HG03457 (cell line): ENCODE results near the gene TOX2.

Experiments
- ATAC-seq: cut with Tn5 transposase; IDR thresholded peaks from one replicate; pipeline ENCODE4 v1.9.1; 2021; ENCODE audit warnings: moderate number of reproducible peaks; ENCODE audit not compliant: unreplicated experiment

Gene TOX2

DNA sequence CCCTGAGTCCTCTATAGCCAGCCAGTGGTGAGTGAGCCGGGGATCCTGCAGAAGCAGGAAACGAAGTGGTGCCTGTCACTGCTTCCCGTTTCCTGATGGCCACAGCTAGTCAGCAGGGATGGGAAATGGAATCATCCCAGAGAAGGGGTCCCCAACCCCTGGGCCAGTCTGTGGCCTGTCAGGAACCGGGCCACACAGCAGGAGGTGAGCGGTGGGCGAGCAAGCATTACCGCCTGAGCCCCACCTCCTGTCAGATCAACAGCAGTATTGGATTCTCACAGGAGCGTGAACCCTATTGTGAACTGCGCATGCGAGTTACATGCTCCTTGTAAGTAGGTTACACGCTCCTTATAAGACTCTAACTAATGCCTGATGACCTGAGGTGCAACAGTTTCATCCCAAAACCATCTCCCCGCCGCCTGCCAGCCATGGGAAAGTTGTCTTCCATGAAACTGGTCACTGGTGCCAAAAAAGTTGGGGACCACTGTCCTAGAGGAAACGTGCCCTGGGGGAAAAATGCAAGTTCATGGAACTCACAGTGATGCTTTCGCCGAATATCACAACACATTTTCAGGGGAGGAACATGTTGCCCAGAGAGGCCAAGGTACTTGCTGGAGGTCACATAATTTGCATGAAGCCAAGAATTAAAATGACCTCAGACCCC lies 158.5 kb downstream of the TOX2 start:
- ATAC-seq = no peak

DNA sequence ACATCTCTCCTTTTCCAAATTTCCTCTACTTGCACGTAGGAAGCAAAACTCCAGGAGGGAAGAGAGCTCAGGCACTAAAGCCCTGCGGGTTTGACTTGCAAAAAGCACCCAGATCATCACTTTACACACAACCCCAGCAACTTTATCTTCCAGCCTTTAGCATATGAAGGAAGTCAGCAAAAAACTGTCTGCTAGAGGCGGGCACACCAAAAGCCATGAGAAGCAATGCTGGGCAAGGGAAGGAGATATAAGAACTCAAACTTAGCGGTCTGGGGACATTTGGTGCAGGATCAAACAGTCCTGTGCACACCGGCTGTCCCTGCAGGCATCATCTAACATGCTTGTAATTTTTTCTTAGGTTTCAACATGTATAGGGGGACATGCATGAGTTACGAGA lies 159.0 kb downstream of the TOX2 start:
- ATAC-seq = no peak

DNA sequence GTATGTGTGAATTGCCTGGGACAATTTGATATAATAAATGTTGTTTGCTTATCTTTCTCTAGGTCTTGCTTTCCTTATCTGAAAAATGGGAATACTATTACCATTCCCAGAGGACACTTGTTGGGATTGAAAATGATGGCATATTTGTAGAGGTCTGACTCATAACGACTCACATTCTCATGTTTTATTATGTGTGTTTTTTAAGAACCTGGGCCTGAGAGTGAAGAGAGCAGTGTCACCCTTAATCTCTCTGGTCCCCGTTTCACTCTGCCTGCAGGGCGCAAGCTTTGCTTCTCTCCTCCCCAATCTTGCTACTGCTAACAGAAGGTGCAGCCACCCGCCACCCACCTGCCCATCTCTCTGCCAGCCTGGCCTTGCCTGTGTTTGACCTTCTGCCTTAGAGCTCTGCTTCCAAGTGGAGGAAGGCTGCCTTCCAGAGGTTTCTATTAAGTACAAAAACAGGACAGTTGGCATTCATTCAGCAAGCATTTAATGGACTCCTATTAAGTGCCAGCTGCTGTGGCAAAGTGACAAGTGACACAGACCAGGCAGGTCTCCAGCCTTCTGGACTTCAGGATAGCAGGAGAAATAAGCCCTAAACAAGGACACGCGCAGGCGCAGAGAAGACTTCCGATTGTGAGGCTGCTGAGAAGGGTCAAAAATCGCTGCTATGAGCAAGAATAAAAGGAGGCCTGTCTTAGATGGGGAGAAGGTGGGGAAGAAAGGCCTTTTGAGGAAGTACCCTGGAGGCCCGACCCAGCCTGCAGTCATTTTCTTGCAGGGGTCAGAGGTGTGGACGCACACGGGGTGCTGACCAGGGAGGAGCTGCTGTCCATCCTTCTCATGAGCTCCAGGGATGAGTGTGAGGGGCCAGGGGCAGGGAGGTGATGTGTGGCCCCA lies 159.8 kb downstream of the TOX2 start:
- no peak for ATAC-seq

DNA sequence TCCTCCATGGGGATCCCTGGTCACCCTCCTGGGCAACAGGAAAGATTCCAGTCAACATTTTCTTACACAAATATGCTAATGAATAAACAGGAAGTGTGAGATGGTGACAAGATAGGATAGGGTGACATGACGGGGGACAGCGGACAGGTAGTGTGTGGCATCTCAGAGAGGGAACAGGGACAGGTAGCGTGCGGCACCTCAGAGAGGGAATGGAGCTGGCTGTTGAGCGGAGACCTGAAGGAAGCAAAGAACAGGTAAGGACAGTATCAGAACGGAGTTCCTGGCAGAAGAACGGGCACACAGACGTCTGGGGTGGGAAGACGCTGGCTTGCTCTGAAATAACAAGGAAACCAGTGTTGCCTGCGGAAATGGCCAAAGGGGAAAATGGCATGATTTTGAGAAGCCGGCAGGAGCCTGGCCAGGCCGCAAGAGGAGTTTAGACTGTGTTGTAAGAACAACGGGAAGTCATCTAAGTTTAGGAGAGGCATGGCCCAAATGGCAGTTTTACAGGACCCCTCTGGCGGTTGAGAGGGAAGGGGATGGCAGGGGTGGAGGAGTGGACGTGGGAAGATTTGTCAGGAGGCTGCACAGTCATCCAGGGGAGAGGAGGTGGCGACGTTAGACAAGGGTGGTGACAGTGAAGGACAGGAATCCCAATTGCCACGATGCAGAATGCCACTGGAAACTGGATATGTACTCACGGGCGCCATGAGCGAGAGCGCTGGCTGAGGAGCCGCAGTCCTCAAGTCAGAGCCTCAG lies 160.7 kb downstream of the TOX2 start:
- ATAC-seq = no peak

DNA sequence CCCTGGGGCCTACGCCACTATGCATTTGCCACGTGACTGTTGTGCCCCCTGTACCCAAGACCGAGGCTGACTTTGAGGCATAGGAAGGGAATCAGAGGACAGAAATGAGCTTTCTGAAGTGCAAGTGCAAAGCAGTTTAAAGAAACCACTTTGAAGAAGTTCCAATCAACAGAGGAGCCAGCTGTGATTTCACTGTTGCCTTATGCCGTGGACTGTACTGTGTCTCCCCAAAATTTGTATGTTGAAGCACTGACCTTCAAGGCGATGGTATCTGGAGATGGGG lies 161.2 kb downstream of the TOX2 start:
- ATAC-seq = no peak

DNA sequence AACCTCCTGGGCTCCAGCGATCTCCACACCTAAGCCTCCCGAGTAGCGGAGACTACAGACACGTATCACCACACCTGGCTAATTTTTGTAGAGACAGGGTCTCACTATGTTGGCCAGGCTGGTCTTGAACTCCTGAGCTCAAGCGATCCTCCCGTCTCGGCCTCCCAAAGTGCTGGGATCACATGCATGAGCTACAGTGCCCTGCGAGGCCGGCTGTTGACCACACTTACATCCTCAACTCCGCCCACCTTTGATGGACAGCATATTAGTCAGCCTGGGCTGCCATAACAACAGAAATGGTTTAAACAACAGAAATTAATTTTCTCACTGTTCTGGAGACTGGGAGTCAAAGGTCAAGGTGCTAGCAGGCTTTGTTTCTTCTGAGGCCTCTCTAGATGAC lies 164.6 kb downstream of the TOX2 start:
- no peak for ATAC-seq

DNA sequence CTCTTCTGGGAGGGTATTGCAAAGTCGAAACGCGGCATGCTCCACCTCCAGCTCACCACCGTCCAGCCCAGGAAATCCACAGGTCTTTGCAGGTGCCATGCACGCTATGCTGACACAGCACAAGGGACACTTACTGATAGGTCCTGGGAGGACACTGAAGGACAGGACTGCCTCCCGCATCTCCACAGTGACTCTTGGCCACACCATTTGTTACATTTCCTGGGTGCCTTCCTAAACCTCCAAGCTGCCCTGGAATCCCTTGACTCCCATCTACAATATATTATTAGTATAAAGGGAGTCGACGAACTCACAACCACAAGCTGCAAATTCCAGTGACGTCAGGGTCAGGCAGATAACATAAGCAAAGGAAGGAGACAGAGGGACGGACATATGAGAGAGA lies 165.4 kb downstream of the TOX2 start:
- no peak for ATAC-seq

DNA sequence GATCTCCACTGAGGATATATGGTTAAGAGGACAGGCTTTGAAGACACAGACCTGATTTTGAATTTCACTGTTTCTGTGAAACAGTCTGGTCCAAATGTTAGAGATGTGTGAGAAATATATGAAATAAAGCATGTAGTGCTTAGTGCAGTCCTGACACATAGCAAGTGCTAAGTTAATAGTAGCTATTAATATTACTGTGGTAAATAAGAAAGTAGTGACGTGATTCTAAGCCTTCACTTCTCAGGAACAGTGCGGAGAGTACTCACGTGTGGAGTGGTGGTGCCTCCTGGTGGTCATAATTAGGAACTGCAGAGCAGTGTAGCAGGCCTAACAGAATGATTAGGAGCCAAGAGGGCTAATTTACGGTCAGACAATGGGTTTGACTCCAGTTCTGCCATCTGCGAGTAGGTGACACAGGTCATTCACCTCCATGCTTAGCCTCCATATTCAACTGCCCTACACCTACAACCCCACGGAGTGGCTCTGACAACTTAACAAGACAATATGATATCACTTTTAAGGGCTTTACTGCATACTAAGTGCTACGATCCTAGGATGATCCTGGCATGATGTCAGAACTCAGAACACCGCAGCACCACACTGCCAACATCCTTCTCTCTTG lies 166.1 kb downstream of the TOX2 start:
- ATAC-seq = no peak

DNA sequence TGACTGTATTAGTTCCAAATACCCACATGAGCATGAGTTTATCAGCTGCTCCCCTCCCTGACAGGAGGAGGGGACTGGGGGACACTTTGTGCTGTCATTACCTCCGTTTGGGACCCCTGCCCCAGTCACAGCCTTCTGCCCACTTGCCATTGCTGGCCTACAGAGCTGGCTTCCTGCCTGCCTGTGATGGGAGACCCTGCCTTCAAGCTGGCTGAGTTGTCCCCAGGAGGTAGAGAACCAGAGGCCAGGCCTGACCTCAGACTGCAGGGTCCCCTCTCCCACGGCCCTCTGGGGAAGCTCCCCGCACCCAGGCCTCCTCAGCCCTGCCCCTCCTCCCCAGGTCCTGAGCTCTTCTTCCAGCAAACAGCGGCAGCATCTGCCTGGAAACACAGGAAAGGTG lies 166.8 kb downstream of the TOX2 start:
- no peak for ATAC-seq

DNA sequence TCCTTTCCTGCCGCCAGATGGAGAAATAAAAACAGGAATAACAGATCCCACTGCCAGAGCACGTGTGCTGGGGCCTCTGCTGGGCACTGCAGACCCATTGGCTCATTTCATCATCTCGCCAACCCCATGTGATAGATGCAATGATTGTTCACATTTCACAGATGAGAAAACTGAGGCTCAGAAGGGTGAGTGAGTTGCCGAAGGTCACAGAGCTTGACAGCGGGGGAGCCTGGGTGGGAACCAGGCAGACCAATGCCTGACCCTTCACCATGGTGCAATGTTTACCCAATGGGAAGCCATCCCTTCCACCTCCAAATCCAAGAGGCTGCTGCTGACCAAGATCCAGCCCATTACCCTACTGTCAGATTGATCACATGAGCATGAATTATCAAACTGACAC lies 167.2 kb downstream of the TOX2 start:
- no peak for ATAC-seq

DNA sequence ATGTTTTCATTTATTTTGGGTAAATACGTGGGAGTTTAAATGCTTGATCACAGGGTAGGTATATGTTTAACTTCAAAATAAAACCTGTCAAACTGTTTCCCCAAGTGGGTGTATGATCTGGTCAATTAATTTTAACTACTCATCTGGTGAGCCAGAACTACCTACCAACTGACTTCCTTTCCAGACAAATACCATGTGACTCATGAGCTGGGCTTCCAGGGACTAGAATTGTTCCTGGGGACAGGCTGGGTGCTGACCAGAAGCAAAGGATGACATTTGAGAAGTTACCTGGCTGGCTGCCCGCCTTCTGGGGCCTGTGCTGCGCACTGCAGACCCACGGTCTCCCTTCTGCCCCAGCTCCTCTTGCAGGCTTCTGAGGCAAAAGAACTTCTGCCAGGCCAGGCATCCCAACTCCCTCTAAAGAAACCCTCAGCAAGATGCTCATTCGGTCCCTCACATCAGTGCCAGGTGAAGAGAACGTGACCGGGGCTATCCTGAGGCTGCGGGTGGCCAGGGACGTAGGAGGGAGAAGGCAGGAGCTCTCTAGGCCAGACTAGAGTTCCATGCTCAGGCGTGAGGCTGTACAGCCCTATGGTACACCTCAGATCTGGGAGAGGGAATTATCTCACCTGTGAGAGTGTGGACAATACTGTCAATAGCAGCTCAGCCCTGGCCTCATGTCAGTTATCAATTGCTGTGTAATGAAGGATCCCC lies 168.7 kb downstream of the TOX2 start:
- no peak for ATAC-seq

DNA sequence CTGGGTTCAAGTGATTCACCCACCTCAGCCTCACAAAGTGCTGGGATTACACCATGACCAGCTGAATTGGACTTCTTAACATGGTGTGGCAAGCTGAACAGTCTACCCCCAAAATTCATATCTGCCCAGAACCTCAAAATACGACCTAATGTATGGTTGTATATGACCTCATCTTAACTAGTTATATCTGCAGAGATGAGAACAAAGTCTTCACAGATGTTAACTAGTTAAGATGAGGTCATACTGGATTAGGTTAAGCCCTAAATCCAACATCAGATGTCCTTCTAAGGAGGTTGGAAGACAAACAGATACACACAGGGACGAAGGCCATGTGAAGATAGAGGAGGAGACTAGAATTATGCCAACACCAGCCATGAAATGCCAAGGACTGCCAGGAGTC lies 169.8 kb downstream of the TOX2 start:
- ATAC-seq = no peak

DNA sequence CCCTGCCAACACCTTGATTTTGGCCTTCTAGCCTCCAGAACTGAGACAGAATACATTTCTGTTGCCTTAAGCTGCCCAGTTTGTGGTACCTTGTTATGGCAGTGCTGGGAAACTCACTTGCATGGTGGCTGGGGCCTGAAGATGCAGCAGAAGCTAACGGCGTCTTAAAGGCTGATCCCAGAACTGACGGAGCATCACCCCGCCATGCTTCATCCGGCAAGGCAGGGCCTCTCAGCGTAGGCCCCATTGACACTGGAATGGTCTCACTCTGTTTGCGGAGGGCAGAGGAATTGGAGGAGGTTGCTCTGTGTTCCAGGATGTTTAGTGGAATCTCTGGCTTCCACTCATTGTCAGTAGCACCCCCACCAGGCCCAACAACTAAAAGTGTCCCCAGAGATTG lies 170.2 kb downstream of the TOX2 start:
- no peak for ATAC-seq

DNA sequence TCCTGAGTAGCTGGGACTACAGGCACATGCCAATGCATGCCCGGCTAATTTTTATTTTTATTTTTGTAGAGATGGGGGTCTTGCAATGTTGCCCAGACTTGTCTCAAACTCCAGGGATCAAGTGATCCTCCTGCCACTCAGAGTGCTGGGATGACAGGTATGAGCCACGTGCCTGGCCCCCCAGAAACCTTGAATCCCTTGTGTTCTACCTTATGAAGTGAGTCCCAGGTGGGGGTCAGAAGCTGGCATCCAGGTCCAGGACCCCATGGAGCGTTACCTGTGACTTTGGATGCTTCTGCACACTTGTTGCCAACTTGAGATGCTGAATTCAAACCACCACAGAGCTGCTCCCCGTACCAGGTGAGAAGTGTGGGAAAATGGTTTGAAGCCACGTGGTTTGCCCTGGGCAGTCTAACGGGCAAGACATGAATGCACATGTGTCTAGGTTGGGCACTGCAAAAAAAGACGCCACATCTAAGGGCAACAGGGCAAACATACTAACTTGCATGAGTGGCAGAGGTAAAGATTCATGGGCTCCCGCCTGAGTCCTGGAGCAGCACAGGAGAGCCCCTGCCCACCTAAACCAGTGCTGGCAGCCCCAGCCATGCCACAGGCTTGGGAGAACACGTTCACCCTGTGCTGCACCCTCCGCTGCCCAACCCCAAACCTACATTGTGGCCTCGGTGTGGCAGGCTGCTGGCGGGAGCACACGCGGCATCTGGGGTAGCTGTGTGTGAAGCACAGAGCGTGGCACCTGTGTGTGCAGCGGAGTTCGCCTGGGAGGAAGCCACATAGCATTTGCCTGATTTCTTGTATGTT lies 171.2 kb downstream of the TOX2 start:
- ATAC-seq = no peak

DNA sequence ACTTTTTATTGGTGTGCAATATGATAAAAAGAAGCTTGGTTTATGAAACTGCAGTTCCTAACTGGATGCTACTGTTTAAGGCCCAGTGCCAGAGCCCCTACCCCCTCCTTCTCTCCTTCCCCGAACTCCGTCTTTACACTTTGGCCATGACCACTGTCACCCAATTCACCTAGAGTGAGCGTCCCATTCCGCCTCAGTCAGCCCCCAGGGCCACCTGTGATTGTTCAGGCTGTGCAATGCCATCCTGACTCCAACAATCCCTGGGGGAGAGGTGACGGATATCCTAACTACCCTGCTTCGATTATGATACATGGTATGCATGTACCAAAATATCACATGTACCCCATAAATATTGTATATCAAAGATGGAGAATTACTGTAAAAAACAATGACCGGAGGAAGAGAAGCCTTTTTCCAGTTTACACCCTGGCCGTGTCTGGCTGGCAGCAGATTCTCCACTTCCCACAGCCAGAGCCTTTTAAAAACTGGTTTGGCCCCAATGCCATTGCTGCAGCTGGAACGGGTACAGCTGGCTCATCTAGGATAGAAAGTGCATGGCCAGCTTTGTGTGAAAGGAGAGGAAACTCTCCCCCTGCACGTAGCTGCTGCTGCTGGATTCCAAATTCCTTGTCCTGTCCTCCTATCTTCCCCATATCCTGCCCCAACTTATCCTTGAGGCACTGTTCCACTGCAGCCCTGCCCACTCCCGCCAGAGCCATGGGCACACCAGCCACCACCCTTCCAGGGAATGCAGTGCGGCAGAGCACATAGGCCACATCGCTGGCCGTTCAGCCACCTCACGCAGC lies 172.6 kb downstream of the TOX2 start:
- no peak for ATAC-seq

DNA sequence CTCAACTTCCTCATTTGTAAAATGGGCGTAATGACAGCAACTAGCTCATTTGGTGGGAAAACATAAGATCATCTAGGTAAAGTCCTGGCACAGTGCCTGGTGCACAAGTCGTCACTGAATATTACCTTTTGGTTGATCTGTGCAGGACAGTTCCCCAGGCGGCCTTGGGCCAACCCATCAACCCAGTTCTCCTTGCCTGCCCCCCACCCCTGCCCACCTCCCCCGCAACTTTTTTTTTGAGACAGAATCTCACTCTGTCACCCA lies 173.1 kb downstream of the TOX2 start:
- ATAC-seq = no peak

DNA sequence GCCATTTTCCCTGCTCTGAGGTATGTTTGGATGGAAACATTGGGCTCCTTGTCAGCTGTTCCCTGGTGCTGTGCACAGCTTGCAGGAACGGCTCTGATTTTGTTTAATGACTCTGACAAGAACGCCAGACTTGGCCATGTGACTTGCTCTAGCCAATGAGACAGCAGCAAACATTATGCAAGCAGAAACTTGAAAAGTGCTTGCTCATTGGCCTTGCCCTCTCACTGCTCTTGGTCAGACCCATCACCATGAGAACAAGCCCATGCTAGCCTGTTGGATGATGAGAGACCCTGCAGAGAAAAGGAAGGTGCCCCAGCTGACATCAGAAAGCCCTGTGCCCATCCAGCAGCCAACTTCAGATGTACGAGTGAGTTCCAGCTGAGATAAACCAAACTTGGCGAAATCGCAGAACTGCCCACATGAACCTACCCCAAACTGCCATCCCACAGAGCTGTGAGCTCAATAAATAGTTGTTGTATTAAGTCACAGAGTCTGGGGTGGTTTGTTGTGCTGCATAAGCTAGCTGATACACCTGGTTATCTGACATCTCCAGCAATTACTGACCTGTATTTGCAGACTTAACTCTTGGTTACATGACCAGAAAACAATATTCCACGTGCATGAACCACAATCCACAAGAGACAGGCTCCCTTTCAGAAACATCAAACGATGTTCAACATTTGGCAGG lies 175.5 kb downstream of the TOX2 start:
- no peak for ATAC-seq

DNA sequence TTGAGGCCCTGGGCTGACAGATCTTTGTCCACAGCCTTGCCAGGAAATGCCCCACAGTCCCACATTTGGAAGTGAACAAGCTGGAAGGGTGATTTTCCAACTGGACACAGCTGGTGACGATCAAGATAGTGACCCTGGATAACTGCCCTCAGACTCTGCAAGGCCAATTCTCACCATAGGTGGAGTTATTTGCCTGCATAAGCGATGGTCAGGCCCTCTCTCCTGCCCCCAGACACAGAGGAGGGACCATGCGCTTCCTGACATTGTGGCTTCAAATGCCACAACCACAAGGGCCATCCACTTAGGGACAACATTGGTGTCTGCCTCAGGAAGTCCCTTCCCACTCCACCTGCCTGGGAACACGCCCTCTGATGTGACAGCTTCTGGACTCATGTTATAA lies 176.4 kb downstream of the TOX2 start:
- no peak for ATAC-seq
